Nephron progenitor cell (in vitro differentiated cells): ENCODE measurements around the gene SEMA6A.

ENCODE experiments used
- DNase-seq: peaks from one replicate; pipeline ENCODE4 v3.0.0; 2021
- H3K27ac Mint-ChIP-seq: 2 replicates; pipeline ENCODE4 v1.8.0; 2021; ENCODE audit warnings: mild to moderate bottlenecking, moderate library complexity, mixed read lengths
- H3K27me3 Mint-ChIP-seq: 2 replicates; pipeline ENCODE4 v1.8.0; 2021; ENCODE audit warnings: mild to moderate bottlenecking, low read depth, mixed read lengths; ENCODE audit not compliant: poor library complexity
- H3K36me3 Mint-ChIP-seq: 2 replicates; pipeline ENCODE4 v1.8.0; 2021; ENCODE audit warnings: low read depth, mixed read lengths
- H3K4me1 Mint-ChIP-seq: 2 replicates; pipeline ENCODE4 v1.8.0; 2021; ENCODE audit warnings: mixed read lengths
- H3K4me3 Mint-ChIP-seq: 2 replicates; pipeline ENCODE4 v1.8.0; 2021; ENCODE audit warnings: mild to moderate bottlenecking, moderate library complexity, mixed read lengths
- H3K9me3 Mint-ChIP-seq: 2 replicates; pipeline ENCODE4 v1.8.0; 2021; ENCODE audit warnings: mild to moderate bottlenecking, moderate library complexity, mixed read lengths
- TF ChIP-seq, protein P1 (sequence below): fragments of 200-600 bp; sonication (generic); IDR thresholded peaks from 2 replicates; pipeline ENCODE4 v1.5.0; 2021; ENCODE audit warnings: antibody characterized with exemption

SEMA6A gene

DNA sequence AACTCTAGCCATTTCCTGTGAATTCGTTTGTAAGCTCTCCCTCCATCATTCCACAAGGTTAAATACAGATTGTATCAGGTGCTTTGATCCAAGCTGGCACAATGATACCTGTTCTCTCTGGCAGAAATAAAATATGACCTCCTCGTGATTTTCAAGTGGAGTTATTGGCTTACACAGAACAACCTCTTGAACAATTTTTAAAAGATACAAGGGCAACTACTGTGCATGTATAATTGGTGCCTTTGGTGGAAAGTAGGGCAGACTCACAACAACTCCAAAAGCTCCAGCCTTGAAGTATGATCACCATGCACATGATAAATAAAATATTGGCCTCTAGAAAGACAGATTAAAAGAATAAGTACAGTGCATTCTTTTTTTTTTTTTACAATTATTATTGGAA is 106.0 kb downstream of the SEMA6A start:
- no peak for DNase-seq
- H3K27ac Mint-ChIP-seq = no peak overlapping the region
- H3K36me3 Mint-ChIP-seq = peaks cover 93% of the 10 kb centered on the region
- H3K4me3 Mint-ChIP-seq = no peak overlapping the region
- H3K27me3 Mint-ChIP-seq = no peaks in the 10 kb centered on the region
- peaks cover 2% of the 10 kb centered on the region for H3K4me1 Mint-ChIP-seq
- peaks cover 13% of the 10 kb centered on the region for H3K9me3 Mint-ChIP-seq
- TF ChIP-seq, protein P1, sequence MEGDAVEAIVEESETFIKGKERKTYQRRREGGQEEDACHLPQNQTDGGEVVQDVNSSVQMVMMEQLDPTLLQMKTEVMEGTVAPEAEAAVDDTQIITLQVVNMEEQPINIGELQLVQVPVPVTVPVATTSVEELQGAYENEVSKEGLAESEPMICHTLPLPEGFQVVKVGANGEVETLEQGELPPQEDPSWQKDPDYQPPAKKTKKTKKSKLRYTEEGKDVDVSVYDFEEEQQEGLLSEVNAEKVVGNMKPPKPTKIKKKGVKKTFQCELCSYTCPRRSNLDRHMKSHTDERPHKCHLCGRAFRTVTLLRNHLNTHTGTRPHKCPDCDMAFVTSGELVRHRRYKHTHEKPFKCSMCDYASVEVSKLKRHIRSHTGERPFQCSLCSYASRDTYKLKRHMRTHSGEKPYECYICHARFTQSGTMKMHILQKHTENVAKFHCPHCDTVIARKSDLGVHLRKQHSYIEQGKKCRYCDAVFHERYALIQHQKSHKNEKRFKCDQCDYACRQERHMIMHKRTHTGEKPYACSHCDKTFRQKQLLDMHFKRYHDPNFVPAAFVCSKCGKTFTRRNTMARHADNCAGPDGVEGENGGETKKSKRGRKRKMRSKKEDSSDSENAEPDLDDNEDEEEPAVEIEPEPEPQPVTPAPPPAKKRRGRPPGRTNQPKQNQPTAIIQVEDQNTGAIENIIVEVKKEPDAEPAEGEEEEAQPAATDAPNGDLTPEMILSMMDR = no peak

DNA sequence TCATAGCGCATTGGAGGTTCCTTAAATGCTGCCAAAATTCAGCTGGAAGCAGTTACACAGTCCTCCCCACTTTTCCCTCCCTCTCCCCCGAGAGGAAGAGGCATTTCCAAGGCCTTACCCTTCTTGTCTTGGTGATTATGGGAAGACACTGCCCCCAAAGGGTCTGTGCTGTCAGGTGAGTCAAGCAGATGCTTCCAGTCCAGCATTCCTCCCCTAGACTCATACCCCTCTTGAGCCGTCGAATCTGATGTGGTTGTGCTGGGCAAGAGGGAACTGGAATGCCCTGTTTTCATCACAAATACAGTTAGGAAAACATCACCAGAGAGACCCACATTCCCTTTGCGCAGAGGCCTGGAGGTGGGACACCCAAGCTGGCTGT is 107.2 kb downstream of the SEMA6A start:
- H3K4me3 Mint-ChIP-seq = no peak overlapping the region
- H3K4me1 Mint-ChIP-seq = no peaks in the 10 kb centered on the region
- TF ChIP-seq, protein P1 = no peak
- DNase-seq = no peak
- H3K27ac Mint-ChIP-seq = no peak overlapping the region
- H3K27me3 Mint-ChIP-seq = no peaks in the 10 kb centered on the region
- peaks cover 82% of the 10 kb centered on the region for H3K36me3 Mint-ChIP-seq
- peaks cover 13% of the 10 kb centered on the region for H3K9me3 Mint-ChIP-seq

DNA sequence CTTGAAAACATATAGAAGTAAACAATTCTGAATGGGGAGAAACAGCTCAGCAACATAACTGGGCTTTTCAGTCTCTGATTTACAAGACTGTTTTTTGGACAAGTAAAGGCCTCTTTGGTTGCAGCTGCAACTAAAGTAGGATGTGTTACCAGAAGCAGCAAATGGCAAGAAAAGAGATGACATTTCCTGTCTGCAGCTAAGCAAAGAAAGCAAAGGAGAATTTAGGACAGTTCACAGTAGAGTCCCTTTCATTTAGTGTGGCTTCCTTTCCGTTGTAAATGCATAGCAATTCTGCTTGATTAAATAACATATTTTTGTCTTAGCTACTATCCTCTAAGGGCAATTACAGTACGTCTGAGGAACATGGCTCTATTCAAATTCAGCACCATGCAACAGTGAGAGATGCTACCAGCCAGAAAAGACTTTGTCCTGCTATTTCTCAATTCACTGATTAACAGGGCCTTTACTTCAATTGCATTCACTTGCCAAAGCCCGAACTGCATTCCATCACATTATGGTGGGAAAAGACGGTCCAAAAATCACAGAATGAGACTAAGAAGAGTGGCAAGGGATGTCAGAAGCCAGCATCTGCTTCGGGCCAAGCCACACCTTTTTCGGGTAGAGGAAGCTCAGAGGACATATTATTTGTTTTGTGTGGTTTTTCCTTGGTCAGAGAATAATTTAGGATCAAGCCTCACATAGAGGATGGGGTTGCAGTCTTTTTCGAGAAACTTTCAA is 107.7 kb downstream of the SEMA6A start:
- TF ChIP-seq, protein P1 = no peak
- Mint-ChIP-seq H3K9me3 (peaks cover 13% of the 10 kb centered on the region), H3K4me3 (no peak overlapping the region), H3K4me1 (no peaks in the 10 kb centered on the region), H3K27me3 (no peaks in the 10 kb centered on the region), H3K36me3 (peaks cover 76% of the 10 kb centered on the region), H3K27ac (peak overlapping the region; percentile 83)
- DNase-seq = no peak

DNA sequence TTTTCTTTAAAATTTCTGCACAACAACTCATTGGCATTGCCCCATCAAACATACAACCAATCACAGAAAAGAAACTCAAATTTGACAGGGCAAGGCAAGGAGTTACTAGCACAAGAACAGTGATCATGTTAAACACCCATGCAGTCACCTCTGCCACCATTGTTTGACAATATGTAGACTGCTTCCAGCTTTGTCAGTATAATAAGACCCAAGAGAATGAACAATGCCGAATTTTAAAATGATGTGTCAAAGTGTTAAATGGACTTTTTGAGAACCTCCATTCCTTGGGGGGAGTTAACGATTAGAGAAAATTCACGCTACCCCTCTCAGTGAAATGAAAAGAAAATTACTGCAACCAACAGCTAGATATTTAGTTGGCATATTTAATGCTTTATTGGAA is 109.2 kb downstream of the SEMA6A start:
- TF ChIP-seq, protein P1 = no peak
- H3K27me3 Mint-ChIP-seq = no peaks in the 10 kb centered on the region
- H3K4me3 Mint-ChIP-seq = no peak overlapping the region
- no peak overlapping the region for H3K27ac Mint-ChIP-seq
- H3K9me3 Mint-ChIP-seq = peaks cover 13% of the 10 kb centered on the region
- no peaks in the 10 kb centered on the region for H3K4me1 Mint-ChIP-seq
- peaks cover 63% of the 10 kb centered on the region for H3K36me3 Mint-ChIP-seq
- no peak for DNase-seq

DNA sequence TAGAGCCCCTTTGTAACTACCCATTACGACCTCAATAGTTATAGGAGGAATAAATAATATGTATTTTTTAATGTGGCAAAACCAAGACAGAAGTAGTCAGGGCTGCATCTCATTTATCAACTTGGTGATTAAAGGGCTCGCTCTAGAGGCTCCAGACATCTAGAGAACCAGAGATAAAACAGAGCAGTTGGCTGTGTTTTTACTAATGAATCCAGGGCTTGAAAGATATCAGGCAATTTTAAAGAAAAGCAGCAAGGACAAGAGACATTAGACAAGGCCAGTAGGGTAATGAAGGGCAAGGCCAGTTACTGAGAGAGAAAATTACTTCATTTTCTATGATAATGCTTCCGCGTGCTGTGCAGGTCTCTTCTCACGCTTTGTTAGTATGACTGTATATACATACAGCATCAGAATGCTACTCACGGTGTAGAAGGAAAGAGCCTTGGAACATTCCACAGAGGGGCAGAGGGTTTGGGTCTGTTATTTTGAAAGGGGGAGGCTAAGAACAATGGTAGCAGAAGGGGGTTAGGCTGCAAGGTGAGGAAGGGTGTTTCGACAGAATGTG is 110.4 kb downstream of the SEMA6A start:
- H3K4me3 Mint-ChIP-seq = no peak overlapping the region
- no peaks in the 10 kb centered on the region for H3K27me3 Mint-ChIP-seq
- H3K9me3 Mint-ChIP-seq = peaks cover 11% of the 10 kb centered on the region
- H3K27ac Mint-ChIP-seq = peak overlapping the region; percentile 2
- TF ChIP-seq, protein P1 = no peak
- no peak for DNase-seq
- H3K36me3 Mint-ChIP-seq = peaks cover 55% of the 10 kb centered on the region
- H3K4me1 Mint-ChIP-seq = no peaks in the 10 kb centered on the region

DNA sequence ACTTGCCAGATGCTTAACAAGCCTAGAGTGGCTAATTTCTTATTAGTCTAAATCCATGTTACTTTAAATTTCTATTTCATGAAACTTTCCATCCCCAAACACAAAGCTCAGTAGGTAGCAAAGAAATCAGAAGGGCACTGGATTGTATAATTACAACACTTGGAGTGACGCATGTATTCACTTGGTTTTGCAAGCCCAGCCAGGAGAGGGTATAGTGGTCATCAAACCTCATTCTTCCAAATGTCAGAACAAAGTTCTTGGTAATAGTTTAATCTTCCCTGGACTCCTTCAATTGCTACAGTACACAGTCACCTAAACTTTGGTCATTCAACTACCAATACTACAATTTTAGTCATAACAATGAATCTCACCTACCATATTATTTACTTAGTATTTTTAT is 112.1 kb downstream of the SEMA6A start:
- Mint-ChIP-seq H3K4me3 (no peak overlapping the region), H3K9me3 (no peaks in the 10 kb centered on the region), H3K36me3 (peaks cover 43% of the 10 kb centered on the region), H3K27ac (no peak overlapping the region), H3K4me1 (no peaks in the 10 kb centered on the region), H3K27me3 (no peaks in the 10 kb centered on the region)
- TF ChIP-seq, protein P1 = no peak
- no peak for DNase-seq
